Caco-2 (cell line): ENCODE data around the gene LRRTM1. TPM values are rescaled to one million over a fixed set of nuclear protein-coding genes. Genes with fewer than 3 reads are reported as not detected.

ENCODE experiments used
- BruUV-seq: library from RNA; stranded (reverse); fragments of 400-500 nt; replicated peaks from 2 replicates; lab custom pipeline; 2021; lab: Mats Ljungman, UMichigan
- CTCF ChIA-PET: fragments of 300-600 bp; sonication (Branson Sonifier 250); formaldehyde crosslinking; loops from one replicate; lab custom pipeline; 2022; ENCODE audit warnings: antibody characterized with exemption; lab: Charles Lee
- POLR2A ChIA-PET: fragments of 300-600 bp; sonication (Branson Sonifier 250); formaldehyde crosslinking; loops from one replicate; lab custom pipeline; 2022; ENCODE audit warnings: antibody characterized with exemption; lab: Charles Lee
- DNase-seq, 2 experiments: peaks; one replicate each; pipeline versions ENCODE4 v3.0.0 to v3.0.0-alpha.2; 2020 to 2022
- H3K27me3 ChIP-seq: replicated peaks from 2 replicates; pipeline ENCODE4 v1.6.0; 2011; ENCODE audit warnings: low read length; ENCODE audit not compliant: control insufficient read depth, insufficient read depth
- H3K36me3 ChIP-seq: 2 replicates; pipeline ENCODE4 v1.5.1; 2011; ENCODE audit warnings: low read length; ENCODE audit not compliant: control insufficient read depth, insufficient read depth
- H3K4me1 ChIP-seq: fragments of 250-450 bp; sonication (Bioruptor Pico); 2 replicates; pipeline ENCODE4 v1.5.1; 2020; ENCODE audit warnings: mild to moderate bottlenecking
- H3K4me3 ChIP-seq: 2 replicates; pipeline ENCODE4 v1.5.1; 2011; ENCODE audit warnings: low read depth, mild to moderate bottlenecking, control low read depth, low read length
- H3K9me3 ChIP-seq: fragments of 250-450 bp; sonication (Bioruptor Pico); 2 replicates; pipeline ENCODE4 v1.5.1; 2020; ENCODE audit warnings: mild to moderate bottlenecking, moderate library complexity
- H3K27ac Mint-ChIP-seq: one replicate; pipeline ENCODE4 v1.8.0; 2022; ENCODE audit warnings: mixed read lengths; ENCODE audit not compliant: unreplicated experiment
- H3K27me3 Mint-ChIP-seq: one replicate; pipeline ENCODE4 v1.8.0; 2022; ENCODE audit warnings: mixed read lengths; ENCODE audit not compliant: insufficient read depth, unreplicated experiment
- H3K36me3 Mint-ChIP-seq: one replicate; pipeline ENCODE4 v1.8.0; 2022; ENCODE audit warnings: mild to moderate bottlenecking, mixed read lengths; ENCODE audit not compliant: insufficient read depth, unreplicated experiment
- H3K4me1 Mint-ChIP-seq: one replicate; pipeline ENCODE4 v1.8.0; 2022; ENCODE audit warnings: low read depth, mixed read lengths; ENCODE audit not compliant: unreplicated experiment
- H3K4me3 Mint-ChIP-seq: one replicate; pipeline ENCODE4 v1.8.0; 2022; ENCODE audit warnings: mild to moderate bottlenecking, moderate library complexity, mixed read lengths; ENCODE audit not compliant: unreplicated experiment
- H3K9me3 Mint-ChIP-seq: one replicate; pipeline ENCODE4 v1.8.0; 2022; ENCODE audit warnings: mixed read lengths; ENCODE audit not compliant: unreplicated experiment
- intact Hi-C: fragments of 100-400 bp; cut with micrococcal nuclease; formaldehyde crosslinking; loops from one replicate; pipeline ENCODE4 v1.10.0; 2022; ENCODE audit not compliant: unreplicated experiment
- total RNA-seq: library from RNA; stranded (reverse); gene quantifications from 2 replicates; pipeline ENCODE4 v1.2.3, GENCODE V29; 2022
- TF ChIP-seq, protein P1 (sequence below), 2 experiments: fragments of 200-600 bp in 1 of 2; IDR thresholded peaks; 1 replicate in 1 of 2; 2 replicates in 1 of 2; pipeline versions ENCODE4 v1.5.1 to v1.8.0; 2011 to 2022; ENCODE audit warnings: antibody characterized with exemption in 1 of 2, control low read depth in 1 of 2, inconsistent platforms in 1 of 2, low read depth in 1 of 2, low read length in 1 of 2, mild to moderate bottlenecking in 1 of 2, moderate library complexity in 1 of 2; ENCODE audit not compliant: insufficient read depth in 1 of 2, severe bottlenecking in 1 of 2, unreplicated experiment in 1 of 2

Gene LRRTM1
- total RNA-seq, 1 experiment from 2014 or later, result not detected

DNA sequence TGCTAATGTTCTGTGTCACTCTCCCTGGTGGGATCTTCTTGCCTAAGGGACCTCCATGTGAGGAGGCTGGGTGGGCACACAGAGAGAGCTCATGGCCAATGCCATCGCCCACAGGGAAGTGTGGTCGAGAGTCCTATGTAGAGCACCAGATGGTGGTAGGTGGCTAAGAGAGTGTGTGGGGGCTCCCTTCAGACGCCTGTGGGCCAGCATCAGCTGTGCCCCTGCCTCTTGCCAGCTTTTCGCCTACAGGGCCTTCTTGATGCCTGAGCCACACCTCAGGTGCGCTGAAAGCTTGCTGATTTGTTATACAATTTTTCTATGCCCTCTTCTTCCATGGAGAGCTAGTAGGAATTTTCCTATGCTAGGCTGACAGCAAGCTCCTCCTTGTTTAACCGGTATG, 38.3 kb downstream of the LRRTM1 start:
- Histone ChIP-seq H3K27me3 (no peaks in the 10 kb centered on the region), H3K9me3 (no peaks in the 10 kb centered on the region), H3K4me1 (no peaks in the 10 kb centered on the region), H3K36me3 (no peaks in the 10 kb centered on the region), H3K4me3 (no peak overlapping the region)
- Mint-ChIP-seq H3K4me3 (no peak overlapping the region), H3K9me3 (peaks cover 9% of the 10 kb centered on the region), H3K27me3 (peaks cover 5% of the 10 kb centered on the region), H3K27ac (no peak overlapping the region), H3K36me3 (no peaks in the 10 kb centered on the region), H3K4me1 (no peaks in the 10 kb centered on the region)
- DNase-seq, result no peak
- ChIA-PET CTCF (interaction anchor here (0.6 kb wide), 1 partner anchor 12 kb away, joined by 3 read pairs; no protein-coding TSS in a partner anchor), POLR2A (no interaction called here)
- TF ChIP-seq, protein P1, sequence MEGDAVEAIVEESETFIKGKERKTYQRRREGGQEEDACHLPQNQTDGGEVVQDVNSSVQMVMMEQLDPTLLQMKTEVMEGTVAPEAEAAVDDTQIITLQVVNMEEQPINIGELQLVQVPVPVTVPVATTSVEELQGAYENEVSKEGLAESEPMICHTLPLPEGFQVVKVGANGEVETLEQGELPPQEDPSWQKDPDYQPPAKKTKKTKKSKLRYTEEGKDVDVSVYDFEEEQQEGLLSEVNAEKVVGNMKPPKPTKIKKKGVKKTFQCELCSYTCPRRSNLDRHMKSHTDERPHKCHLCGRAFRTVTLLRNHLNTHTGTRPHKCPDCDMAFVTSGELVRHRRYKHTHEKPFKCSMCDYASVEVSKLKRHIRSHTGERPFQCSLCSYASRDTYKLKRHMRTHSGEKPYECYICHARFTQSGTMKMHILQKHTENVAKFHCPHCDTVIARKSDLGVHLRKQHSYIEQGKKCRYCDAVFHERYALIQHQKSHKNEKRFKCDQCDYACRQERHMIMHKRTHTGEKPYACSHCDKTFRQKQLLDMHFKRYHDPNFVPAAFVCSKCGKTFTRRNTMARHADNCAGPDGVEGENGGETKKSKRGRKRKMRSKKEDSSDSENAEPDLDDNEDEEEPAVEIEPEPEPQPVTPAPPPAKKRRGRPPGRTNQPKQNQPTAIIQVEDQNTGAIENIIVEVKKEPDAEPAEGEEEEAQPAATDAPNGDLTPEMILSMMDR (IDR thresholded peaks at IDR 0.05; ENCODE audit: insufficient read depth in 1 of 2, low read depth in 1 of 2, low read length in 1 of 2, severe bottlenecking in 1 of 2, unreplicated experiment in 1 of 2), result no peak
- intact Hi-C loops, result no loop called here
- BruUV-seq, result no TSS peak

DNA sequence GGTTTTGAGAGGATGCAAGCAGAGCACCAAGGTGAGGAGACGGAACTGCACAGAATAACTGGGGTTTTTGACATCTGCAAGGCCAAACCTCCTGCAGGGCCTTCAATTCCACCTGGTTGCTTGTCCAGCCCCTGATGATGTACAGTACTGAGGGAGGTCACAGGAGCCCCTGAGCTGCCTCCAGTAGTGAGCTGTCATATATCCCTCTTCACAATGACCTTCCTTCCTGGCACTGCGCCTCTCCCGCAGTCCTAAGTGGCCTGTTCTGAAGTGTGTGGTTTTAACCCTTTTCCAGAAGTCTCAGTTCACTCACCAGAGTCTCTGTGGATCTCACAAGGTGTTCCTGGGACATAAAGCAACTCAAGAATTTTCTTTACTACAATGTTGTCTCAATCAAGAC, 45.3 kb downstream of the LRRTM1 start:
- BruUV-seq, result no TSS peak

DNA sequence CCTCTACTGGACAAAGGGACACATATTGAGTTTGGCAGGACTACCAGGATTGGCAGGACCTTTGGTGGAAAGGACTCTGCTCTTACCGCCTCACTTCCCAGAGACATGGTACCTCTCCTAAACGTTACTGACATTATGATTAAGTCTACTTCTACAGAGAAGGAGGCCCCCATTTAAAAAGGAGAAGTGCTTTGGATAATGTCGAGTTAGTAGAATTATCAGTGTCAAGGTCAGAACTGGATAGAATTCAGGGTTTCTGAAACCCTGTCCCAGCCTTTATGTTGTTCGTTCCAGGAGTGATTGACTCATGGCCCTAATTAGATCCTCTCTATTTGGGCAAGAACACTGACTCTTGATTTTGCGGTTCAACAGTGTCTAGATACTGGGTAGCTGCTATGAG, 45.8 kb downstream of the LRRTM1 start:
- ChIA-PET POLR2A (no interaction called here), CTCF (no interaction called here)
- no peak overlapping the region for H3K4me3 Mint-ChIP-seq
- Histone ChIP-seq H3K4me1 (no peaks in the 10 kb centered on the region), H3K36me3 (no peaks in the 10 kb centered on the region), H3K27me3 (no peaks in the 10 kb centered on the region), H3K9me3 (no peaks in the 10 kb centered on the region), H3K4me3 (no peak overlapping the region)
- BruUV-seq, result no TSS peak
- DNase-seq, result no peak
- H3K9me3 Mint-ChIP-seq, result no peaks in the 10 kb centered on the region
- peaks cover 2% of the 10 kb centered on the region for H3K27me3 Mint-ChIP-seq
- H3K4me1 Mint-ChIP-seq, result no peaks in the 10 kb centered on the region
- no peak overlapping the region for H3K27ac Mint-ChIP-seq
- H3K36me3 Mint-ChIP-seq, result no peaks in the 10 kb centered on the region
- TF ChIP-seq, protein P1 (IDR thresholded peaks at IDR 0.05; ENCODE audit: insufficient read depth in 1 of 2, low read depth in 1 of 2, low read length in 1 of 2, severe bottlenecking in 1 of 2, unreplicated experiment in 1 of 2), result no peak
- intact Hi-C loops, result no loop called here

More for the DNA sequence above, 45.3 kb downstream of the LRRTM1 start:
- peaks cover 2% of the 10 kb centered on the region for H3K27me3 Mint-ChIP-seq
- Histone ChIP-seq H3K4me3 (no peak overlapping the region), H3K27me3 (no peaks in the 10 kb centered on the region), H3K9me3 (no peaks in the 10 kb centered on the region), H3K36me3 (no peaks in the 10 kb centered on the region), H3K4me1 (no peaks in the 10 kb centered on the region)
- H3K4me3 Mint-ChIP-seq, result no peak overlapping the region
- no peaks in the 10 kb centered on the region for H3K36me3 Mint-ChIP-seq
- no peak for DNase-seq
- ChIA-PET POLR2A (no interaction called here), CTCF (no interaction called here)
- H3K9me3 Mint-ChIP-seq, result peaks cover under 1% of the 10 kb centered on the region
- H3K27ac Mint-ChIP-seq, result no peak overlapping the region
- intact Hi-C loops, result no loop called here
- no peaks in the 10 kb centered on the region for H3K4me1 Mint-ChIP-seq
- TF ChIP-seq, protein P1 (IDR thresholded peaks at IDR 0.05; ENCODE audit: insufficient read depth in 1 of 2, low read depth in 1 of 2, low read length in 1 of 2, severe bottlenecking in 1 of 2, unreplicated experiment in 1 of 2), result no peak
